Activated T-helper 2 cell treated with anti-CD3 and anti-CD28 coated beads, Interferon-gamma antibody, Interleukin-2, Interleukin-4, amounts not matched to agents 10 μg/mL and 5 μg/mL and 100 μg/mL, durations not matched to agents 14 hours and 24 hours and 36 hours (primary cell): ENCODE results near the gene CDC25C. TPM values are rescaled to one million over a fixed set of nuclear protein-coding genes. Genes with fewer than 3 reads are reported as not detected.

ENCODE experiments used
- DNase-seq: peaks from one replicate; pipeline ENCODE4 v3.0.0; 2021; ENCODE audit warnings: low spot score
- H3K27ac Mint-ChIP-seq: one replicate; pipeline ENCODE4 v1.8.0; 2021; ENCODE audit warnings: mixed read lengths
- H3K27me3 Mint-ChIP-seq: one replicate; pipeline ENCODE4 v1.8.0; 2021; ENCODE audit warnings: low read depth, mixed read lengths
- H3K36me3 Mint-ChIP-seq: one replicate; pipeline ENCODE4 v1.8.0; 2021; ENCODE audit warnings: low read depth, mixed read lengths
- H3K4me1 Mint-ChIP-seq: one replicate; pipeline ENCODE4 v1.8.0; 2021; ENCODE audit warnings: low read depth, mixed read lengths
- H3K4me3 Mint-ChIP-seq: one replicate; pipeline ENCODE4 v1.8.0; 2021; ENCODE audit warnings: low read depth, mild to moderate bottlenecking, moderate library complexity, mixed read lengths
- H3K9me3 Mint-ChIP-seq: one replicate; pipeline ENCODE4 v1.8.0; 2021; ENCODE audit warnings: mixed read lengths
- intact Hi-C: fragments of 100-400 bp; cut with micrococcal nuclease; formaldehyde crosslinking; loops from one replicate; pipeline ENCODE4 v1.15.1; 2023
- total RNA-seq: library from RNA; stranded (reverse); gene quantifications from 2 replicates; pipeline ENCODE4 v1.2.3, GENCODE V29; 2022

CDC25C gene
- total RNA-seq = 8.4 and 9.0 TPM in 2 replicates

DNA sequence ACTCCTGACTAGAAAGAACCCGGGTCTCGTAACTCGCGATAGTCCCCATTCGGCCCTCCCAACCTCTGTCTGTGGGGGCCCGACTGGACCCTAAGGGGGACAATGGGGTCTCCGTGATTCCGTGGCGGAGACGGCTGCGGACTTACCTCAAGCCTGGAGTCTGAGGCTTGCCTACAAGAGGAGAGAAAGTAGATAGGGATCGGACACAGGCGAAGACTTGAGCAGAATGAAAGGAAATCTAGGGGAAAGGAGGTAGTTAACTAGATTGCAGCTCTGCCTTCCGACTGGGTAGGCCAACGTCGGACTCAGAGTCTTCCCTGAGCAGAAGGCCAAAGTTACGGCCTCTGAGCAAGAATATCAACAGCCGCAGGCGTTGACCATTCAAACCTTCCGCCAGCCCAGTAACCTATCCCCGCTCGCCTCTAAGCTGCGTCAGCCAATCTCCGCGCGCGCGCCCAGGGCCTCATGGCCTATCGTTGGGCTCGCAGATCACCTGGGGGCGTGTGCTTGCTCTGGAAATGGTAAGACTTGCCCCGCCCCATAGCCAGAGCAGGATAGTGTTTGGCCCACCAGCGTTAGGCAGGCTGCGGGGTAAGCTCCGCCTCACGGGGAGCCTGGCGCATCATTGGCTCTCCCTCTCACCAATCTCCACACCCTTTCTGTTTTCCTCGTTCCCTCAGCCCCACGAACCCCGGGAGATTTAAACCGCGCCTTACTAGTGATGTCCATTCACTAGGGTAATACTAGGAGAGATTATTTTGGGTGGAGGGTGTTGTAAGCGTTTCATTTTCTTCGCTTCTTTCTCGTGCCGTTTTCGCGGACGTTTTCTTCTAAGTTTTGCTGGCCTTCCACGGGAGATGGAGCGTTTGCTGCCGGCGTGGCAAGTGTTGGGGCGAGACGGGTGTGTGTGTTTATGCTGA, at the start of gene CDC25C:
CDC25C (minus strand) TSS at position 356 of the 920 bp plus-strand sequence. CDS start 624 bp downstream, outside the sequence.
- peak; percentile 98 for DNase-seq
- peaks cover 21% of the 10 kb centered on the region for H3K4me1 Mint-ChIP-seq
- no peaks in the 10 kb centered on the region for H3K27me3 Mint-ChIP-seq
- peaks cover 4% of the 10 kb centered on the region for H3K36me3 Mint-ChIP-seq
- peak within 1 kb of the TSS; percentile 83 for H3K4me3 Mint-ChIP-seq
- H3K27ac Mint-ChIP-seq = peak within 1 kb of the TSS; percentile 86
- intact Hi-C loops = loop anchor here (1.0 to 10.0 kb wide), 3 partner anchors 152 to 963 kb away; partner anchors contain the start of genes FAM13B, KIF20A and MATR3
- H3K9me3 Mint-ChIP-seq = no peaks in the 10 kb centered on the region

DNA sequence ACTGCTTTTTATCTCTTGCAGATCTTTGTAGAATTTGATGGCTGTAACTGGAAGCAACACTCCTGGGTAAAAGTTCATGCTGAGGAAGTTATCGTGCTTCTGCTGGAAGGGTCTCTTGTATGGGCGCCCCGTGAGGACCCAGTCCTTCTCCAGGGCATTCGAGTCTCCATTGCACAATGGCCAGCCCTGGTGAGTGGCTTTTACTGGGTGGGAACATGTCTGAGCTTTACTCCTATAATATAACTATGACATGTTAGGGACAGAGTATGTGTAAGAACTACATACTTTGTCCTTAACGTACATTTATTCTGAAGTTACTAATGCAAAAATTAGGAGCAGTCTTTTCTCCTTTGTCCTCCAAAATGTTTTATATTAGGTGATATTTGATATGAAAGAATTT, 41.0 kb upstream of the CDC25C start:
- H3K36me3 Mint-ChIP-seq = peaks cover 22% of the 10 kb centered on the region
- no peak overlapping the region for H3K4me3 Mint-ChIP-seq

DNA sequence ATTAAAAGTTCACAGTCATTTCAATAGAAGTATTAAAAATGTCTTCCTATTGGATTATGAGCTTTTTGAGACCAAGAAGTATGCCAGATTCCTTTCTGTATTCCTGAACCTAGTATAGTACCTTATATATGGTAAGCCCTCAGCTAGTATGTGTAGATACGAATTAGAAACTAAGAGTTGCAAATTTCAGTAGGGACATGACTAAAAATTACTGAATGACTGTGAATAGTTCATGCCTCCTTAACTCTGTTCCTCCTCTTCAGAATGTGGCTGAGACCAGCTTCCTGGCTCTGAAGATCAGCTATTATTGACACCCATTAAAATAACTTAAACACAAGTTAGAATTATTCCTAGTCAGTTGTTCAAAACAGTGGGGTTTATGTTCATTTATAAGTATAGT, 40.6 kb upstream of the CDC25C start:
- H3K4me1 Mint-ChIP-seq = peaks cover 9% of the 10 kb centered on the region
- H3K27me3 Mint-ChIP-seq = no peaks in the 10 kb centered on the region
- H3K9me3 Mint-ChIP-seq = no peaks in the 10 kb centered on the region
- peaks cover 18% of the 10 kb centered on the region for H3K36me3 Mint-ChIP-seq
- intact Hi-C loops = no loop called here
- H3K4me3 Mint-ChIP-seq = no peak overlapping the region
- no peak overlapping the region for H3K27ac Mint-ChIP-seq
- DNase-seq = no peak

More for the DNA sequence above, 41.0 kb upstream of the CDC25C start:
- DNase-seq = no peak
- Mint-ChIP-seq H3K9me3 (no peaks in the 10 kb centered on the region), H3K27ac (no peak overlapping the region), H3K4me1 (peaks cover 9% of the 10 kb centered on the region), H3K27me3 (no peaks in the 10 kb centered on the region)
- intact Hi-C loops = no loop called here

GRCh38 chr5:138371454-138371853, 39.9 kb upstream of the CDC25C start:
- no peak for DNase-seq
- intact Hi-C loops = no loop called here
- Mint-ChIP-seq H3K9me3 (no peaks in the 10 kb centered on the region), H3K4me1 (peaks cover 9% of the 10 kb centered on the region), H3K4me3 (no peak overlapping the region), H3K36me3 (peaks cover 12% of the 10 kb centered on the region), H3K27ac (no peak overlapping the region), H3K27me3 (no peaks in the 10 kb centered on the region)

DNA sequence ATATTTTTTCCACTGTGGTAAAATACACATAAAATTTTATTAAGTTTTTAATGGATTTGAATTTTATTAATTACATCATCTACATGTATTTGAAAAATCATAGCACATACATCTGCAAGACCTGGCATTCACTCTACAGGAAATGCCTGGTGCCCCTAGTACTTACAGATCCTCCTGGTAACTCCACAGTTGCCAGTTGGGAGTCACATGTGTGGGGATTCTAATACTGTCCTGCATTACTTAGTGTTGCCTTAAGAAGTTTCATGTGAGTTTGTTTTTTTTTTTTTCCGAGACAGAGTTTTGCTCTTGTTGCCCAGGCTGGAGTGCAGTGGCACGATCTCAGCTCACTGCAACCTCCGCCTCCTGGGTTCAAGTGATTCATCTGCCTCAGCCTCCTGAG, 38.9 kb upstream of the CDC25C start:
- Mint-ChIP-seq H3K27ac (no peak overlapping the region), H3K4me3 (no peak overlapping the region), H3K4me1 (peaks cover 9% of the 10 kb centered on the region), H3K27me3 (no peaks in the 10 kb centered on the region), H3K9me3 (no peaks in the 10 kb centered on the region), H3K36me3 (peaks cover 9% of the 10 kb centered on the region)
- DNase-seq = no peak
- intact Hi-C loops = no loop called here

- DNase-seq = no peak
- Mint-ChIP-seq H3K27me3 (no peaks in the 10 kb centered on the region), H3K36me3 (peaks cover 5% of the 10 kb centered on the region), H3K9me3 (no peaks in the 10 kb centered on the region), H3K27ac (no peak overlapping the region), H3K4me3 (no peak overlapping the region), H3K4me1 (peaks cover 9% of the 10 kb centered on the region)
- intact Hi-C loops = no loop called here
These were observed 38.1 kb upstream of the CDC25C start for GRCh38 chr5:138369706-138370105.

DNA sequence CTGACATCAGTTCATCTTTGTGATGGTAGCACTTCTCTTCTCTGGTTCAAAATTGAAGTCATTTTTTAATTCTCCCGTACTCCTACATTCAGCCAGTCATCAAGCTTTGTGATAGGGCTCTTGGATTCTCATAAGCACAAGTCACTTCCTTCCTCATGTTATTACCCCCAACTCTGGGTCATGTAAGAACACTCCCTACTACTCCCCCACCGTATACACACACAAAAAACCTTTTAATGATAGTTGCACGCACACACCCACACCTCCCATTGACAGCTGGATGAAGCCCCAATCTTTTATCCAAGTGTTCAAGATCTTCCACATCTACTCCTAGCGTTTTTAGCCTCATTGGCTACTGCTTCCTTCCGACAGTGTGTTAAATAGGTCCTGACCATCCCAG, 37.7 kb upstream of the CDC25C start:
- no peak for DNase-seq
- H3K4me1 Mint-ChIP-seq = peaks cover 9% of the 10 kb centered on the region
- H3K36me3 Mint-ChIP-seq = peaks cover 3% of the 10 kb centered on the region
- intact Hi-C loops = no loop called here
- no peak overlapping the region for H3K4me3 Mint-ChIP-seq
- H3K9me3 Mint-ChIP-seq = no peaks in the 10 kb centered on the region
- H3K27ac Mint-ChIP-seq = no peak overlapping the region
- H3K27me3 Mint-ChIP-seq = no peaks in the 10 kb centered on the region

- Mint-ChIP-seq H3K27me3 (no peaks in the 10 kb centered on the region), H3K4me3 (no peak overlapping the region), H3K9me3 (no peaks in the 10 kb centered on the region), H3K27ac (no peak overlapping the region), H3K4me1 (peaks cover 8% of the 10 kb centered on the region), H3K36me3 (no peaks in the 10 kb centered on the region)
- intact Hi-C loops = no loop called here
- no peak for DNase-seq
These were observed 35.2 kb upstream of the CDC25C start for GRCh38 chr5:138366632-138367382.

- Mint-ChIP-seq H3K9me3 (no peaks in the 10 kb centered on the region), H3K27me3 (no peaks in the 10 kb centered on the region), H3K4me3 (no peak overlapping the region), H3K27ac (no peak overlapping the region), H3K4me1 (peaks cover 11% of the 10 kb centered on the region), H3K36me3 (peaks cover 5% of the 10 kb centered on the region)
- no peak for DNase-seq
- intact Hi-C loops = no loop called here
These were observed 33.0 kb upstream of the CDC25C start for GRCh38 chr5:138364576-138364975.

GRCh38 chr5:138360941-138361452, 29.4 kb upstream of the CDC25C start:
- peaks cover 8% of the 10 kb centered on the region for H3K4me1 Mint-ChIP-seq
- H3K4me3 Mint-ChIP-seq = no peak overlapping the region
- H3K36me3 Mint-ChIP-seq = peaks cover 7% of the 10 kb centered on the region
- intact Hi-C loops = no loop called here
- H3K9me3 Mint-ChIP-seq = no peaks in the 10 kb centered on the region
- no peaks in the 10 kb centered on the region for H3K27me3 Mint-ChIP-seq
- no peak for DNase-seq
- H3K27ac Mint-ChIP-seq = no peak overlapping the region

DNA sequence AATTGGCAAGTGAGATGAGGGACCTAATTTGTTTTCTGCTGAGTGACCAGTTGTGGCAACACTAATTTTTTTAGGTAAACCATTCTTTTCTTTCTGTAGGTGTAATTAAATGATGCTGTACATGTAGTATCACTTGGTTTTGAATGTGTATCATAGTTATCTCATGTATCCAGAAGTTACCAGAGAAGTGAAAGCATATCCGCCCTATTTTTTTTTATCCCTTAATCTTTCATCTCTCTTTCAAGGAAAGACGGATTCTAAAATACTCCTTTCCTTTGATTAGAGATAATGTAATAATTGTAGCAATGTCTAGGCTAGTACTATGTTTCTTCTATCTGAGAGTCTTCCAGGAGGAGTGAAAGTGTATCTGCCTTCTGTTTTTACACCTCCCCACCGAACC, 28.0 kb upstream of the CDC25C start:
- Mint-ChIP-seq H3K36me3 (peaks cover 17% of the 10 kb centered on the region), H3K27ac (no peak overlapping the region), H3K9me3 (no peaks in the 10 kb centered on the region), H3K27me3 (no peaks in the 10 kb centered on the region), H3K4me3 (no peak overlapping the region), H3K4me1 (peaks cover 22% of the 10 kb centered on the region)
- DNase-seq = no peak
- intact Hi-C loops = no loop called here

DNA sequence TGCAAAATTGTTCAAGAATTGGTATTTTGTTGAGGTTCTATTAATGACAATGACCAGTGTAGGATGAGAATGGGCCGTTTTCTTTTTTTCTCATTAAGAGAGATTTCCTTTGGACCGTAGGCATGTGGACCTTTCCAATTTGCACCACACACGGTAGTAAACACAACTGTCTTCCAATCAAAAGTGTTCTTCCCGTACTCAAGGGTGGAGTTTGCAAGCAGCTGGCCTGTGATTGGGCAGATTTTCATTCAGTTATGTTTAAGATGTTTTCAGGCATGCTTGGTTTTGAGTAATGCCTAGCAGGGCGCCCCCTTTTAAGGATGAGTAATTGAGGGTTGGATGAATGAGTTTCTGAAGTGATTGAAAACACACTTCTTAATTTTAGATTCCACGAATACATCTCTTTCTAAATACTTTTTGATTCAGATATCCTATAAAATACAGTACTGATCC, 23.3 kb upstream of the CDC25C start:
- peak; percentile 47 for DNase-seq
- Mint-ChIP-seq H3K27ac (peak overlapping the region; percentile 82), H3K27me3 (no peaks in the 10 kb centered on the region), H3K4me1 (peaks cover 36% of the 10 kb centered on the region), H3K36me3 (peaks cover 31% of the 10 kb centered on the region), H3K9me3 (peaks cover 7% of the 10 kb centered on the region), H3K4me3 (peak overlapping the region; percentile 97)
- intact Hi-C loops = loop anchor here (1.0 to 5.0 kb wide), 2 partner anchors 175 to 187 kb away; partner anchors contain the start of gene ETF1
